Astrocyte (in vitro differentiated cells and primary cell): ENCODE measurements around the gene ISCU. TPM values are rescaled to one million over a fixed set of nuclear protein-coding genes. Genes with fewer than 3 reads are reported as not detected.

Source experiments
- DNase-seq: peaks from one replicate; pipeline ENCODE4 v3.0.0-alpha.2; 2010; ENCODE audit warnings: low read depth
- FAIRE-seq: peaks from 2 replicates; lab custom pipeline; 2011; peaks lifted over from hg19 to GRCh38; lab: Jason Lieb, UNC
- H2AFZ ChIP-seq: 2 replicates; pipeline ENCODE4 v1.6.0; 2012; ENCODE audit warnings: low read depth, low read length, inconsistent platforms
- H3K27ac ChIP-seq: 2 replicates; pipeline ENCODE4 v1.5.1; 2011; ENCODE audit warnings: low read depth, low read length, inconsistent platforms
- H3K27me3 ChIP-seq: 2 replicates; pipeline ENCODE4 v1.6.0; 2011; ENCODE audit warnings: low read length, inconsistent platforms; ENCODE audit not compliant: insufficient read depth
- H3K36me3 ChIP-seq: 2 replicates; pipeline ENCODE4 v1.5.1; 2011; ENCODE audit warnings: low read length, inconsistent platforms; ENCODE audit not compliant: insufficient read depth
- H3K4me1 ChIP-seq: 2 replicates; pipeline ENCODE4 v1.5.1; 2011; ENCODE audit warnings: low read length, inconsistent platforms; ENCODE audit not compliant: insufficient read depth
- H3K4me2 ChIP-seq: 2 replicates; pipeline ENCODE4 v1.6.0; 2012; ENCODE audit warnings: low read length, inconsistent platforms
- H3K4me3 ChIP-seq: 2 replicates; pipeline ENCODE4 v1.5.1; 2011; ENCODE audit warnings: low read depth, mild to moderate bottlenecking, low read length, inconsistent platforms; ENCODE audit not compliant: insufficient read depth
- H3K79me2 ChIP-seq: 2 replicates; pipeline ENCODE4 v1.6.0; 2012; ENCODE audit warnings: mild to moderate bottlenecking, low read length, inconsistent platforms; ENCODE audit not compliant: insufficient read depth
- H3K9ac ChIP-seq: 2 replicates; pipeline ENCODE4 v1.6.0; 2012; ENCODE audit warnings: mild to moderate bottlenecking, low read length, inconsistent platforms
- H3K9me3 ChIP-seq: 2 replicates; pipeline ENCODE4 v1.5.1; 2012; ENCODE audit warnings: low read depth, mild to moderate bottlenecking, low read length, inconsistent platforms; ENCODE audit not compliant: insufficient read depth
- H4K20me1 ChIP-seq: 2 replicates; pipeline ENCODE4 v1.6.0; 2012; ENCODE audit warnings: low read length, inconsistent platforms; ENCODE audit not compliant: insufficient read depth
- H3K27ac Mint-ChIP-seq: one replicate; pipeline ENCODE4 v1.8.0; 2021; ENCODE audit warnings: mild to moderate bottlenecking, mixed read lengths; ENCODE audit not compliant: unreplicated experiment
- H3K27me3 Mint-ChIP-seq: one replicate; pipeline ENCODE4 v1.8.0; 2021; ENCODE audit warnings: low read depth, mixed read lengths; ENCODE audit not compliant: unreplicated experiment
- H3K36me3 Mint-ChIP-seq: one replicate; pipeline ENCODE4 v1.8.0; 2021; ENCODE audit warnings: low read depth, mixed read lengths; ENCODE audit not compliant: unreplicated experiment
- H3K4me1 Mint-ChIP-seq: one replicate; pipeline ENCODE4 v1.8.0; 2021; ENCODE audit warnings: low read depth, mixed read lengths; ENCODE audit not compliant: unreplicated experiment
- H3K4me3 Mint-ChIP-seq: one replicate; pipeline ENCODE4 v1.8.0; 2021; ENCODE audit warnings: mild to moderate bottlenecking, moderate library complexity, mixed read lengths; ENCODE audit not compliant: unreplicated experiment
- H3K9me3 Mint-ChIP-seq: one replicate; pipeline ENCODE4 v1.8.0; 2021; ENCODE audit warnings: mild to moderate bottlenecking, mixed read lengths; ENCODE audit not compliant: unreplicated experiment
- EZH2 ChIP-seq: IDR thresholded peaks from 2 replicates; pipeline ENCODE4 v1.6.1; 2012; ENCODE audit warnings: mild to moderate bottlenecking, low read length, inconsistent platforms; ENCODE audit not compliant: insufficient read depth
- total RNA-seq: library from RNA; stranded (reverse); gene quantifications from 2 replicates; pipeline ENCODE4 v1.2.1, GENCODE V29; 2021
- TF ChIP-seq, protein P1 (sequence below): IDR thresholded peaks from 2 replicates; pipeline ENCODE4 v1.5.1; 2011; ENCODE audit warnings: low read depth, mild to moderate bottlenecking, inconsistent platforms, low read length, moderate library complexity; ENCODE audit not compliant: insufficient read depth

Gene ISCU
- total RNA-seq, 1 donor from 2014 or later = 124 TPM

DNA sequence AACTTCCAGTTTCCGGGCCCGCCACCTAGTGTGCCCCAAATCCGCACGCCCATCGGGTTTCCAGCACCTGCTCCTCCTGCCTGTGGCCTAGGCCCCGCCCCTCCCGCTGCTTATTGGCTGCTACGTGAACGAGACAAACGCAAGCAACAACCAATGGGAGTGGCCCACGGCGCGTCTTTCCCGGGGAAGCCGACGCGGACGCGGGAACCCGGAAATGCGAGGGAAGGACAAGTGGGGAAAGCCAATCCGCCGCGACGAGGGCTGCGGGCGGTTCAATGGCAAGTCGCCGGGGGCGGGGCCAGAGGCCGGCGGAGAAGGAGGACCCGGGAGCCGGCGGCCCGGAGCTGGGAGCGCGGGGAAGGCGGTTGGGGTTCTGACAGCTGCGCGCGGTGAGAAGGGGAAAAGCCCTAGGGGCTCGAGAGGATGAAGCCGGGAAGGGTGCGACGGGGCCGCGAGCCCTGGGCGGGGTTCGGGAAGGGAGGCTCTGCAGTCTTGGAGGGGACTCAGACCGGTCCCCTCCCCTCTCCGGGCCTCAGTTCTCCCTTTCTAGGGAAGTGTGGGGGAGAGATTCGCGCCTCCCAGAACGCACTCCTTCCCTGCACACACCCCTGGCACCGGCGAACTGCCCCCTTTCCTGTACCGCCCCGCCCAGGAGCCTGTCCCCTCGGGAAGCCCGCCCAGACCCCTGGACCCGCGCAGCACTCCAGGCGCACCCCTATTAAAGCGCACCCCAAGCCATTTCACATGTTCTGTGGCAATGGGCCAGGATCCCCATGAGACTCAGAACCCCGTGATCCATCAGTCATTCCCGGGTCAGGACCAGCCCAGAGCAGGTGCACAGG, 47.2 kb upstream of the ISCU start, which contains the start of gene FICD:
Gene FICD, plus strand, starts transcription at position 305 of the 842 bp plus-strand sequence. CDS start 1,696 bp downstream, outside the sequence.
- Histone ChIP-seq H3K27ac (peak within 1 kb of the TSS; percentile 70), H3K9me3 (no peaks in the 10 kb centered on the region), H3K79me2 (peaks cover 20% of the 10 kb centered on the region), H3K36me3 (peaks cover 15% of the 10 kb centered on the region), H3K4me2 (peak within 1 kb of the TSS; percentile 98), H2AFZ (peak within 1 kb of the TSS; percentile 76), H3K27me3 (no peaks in the 10 kb centered on the region), H4K20me1 (peaks cover 34% of the 10 kb centered on the region), H3K4me1 (peaks cover 7% of the 10 kb centered on the region), H3K4me3 (peak within 1 kb of the TSS; percentile 81), H3K9ac (peak within 1 kb of the TSS; percentile 93)
- Mint-ChIP-seq H3K36me3 (peaks cover 22% of the 10 kb centered on the region), H3K27me3 (no peaks in the 10 kb centered on the region), H3K4me1 (no peaks in the 10 kb centered on the region), H3K4me3 (peak within 1 kb of the TSS; percentile 90), H3K9me3 (no peaks in the 10 kb centered on the region), H3K27ac (peak within 1 kb of the TSS; percentile 75)
- no peak for FAIRE-seq
- peak; percentile 93 for DNase-seq
- TF ChIP-seq, protein P1, sequence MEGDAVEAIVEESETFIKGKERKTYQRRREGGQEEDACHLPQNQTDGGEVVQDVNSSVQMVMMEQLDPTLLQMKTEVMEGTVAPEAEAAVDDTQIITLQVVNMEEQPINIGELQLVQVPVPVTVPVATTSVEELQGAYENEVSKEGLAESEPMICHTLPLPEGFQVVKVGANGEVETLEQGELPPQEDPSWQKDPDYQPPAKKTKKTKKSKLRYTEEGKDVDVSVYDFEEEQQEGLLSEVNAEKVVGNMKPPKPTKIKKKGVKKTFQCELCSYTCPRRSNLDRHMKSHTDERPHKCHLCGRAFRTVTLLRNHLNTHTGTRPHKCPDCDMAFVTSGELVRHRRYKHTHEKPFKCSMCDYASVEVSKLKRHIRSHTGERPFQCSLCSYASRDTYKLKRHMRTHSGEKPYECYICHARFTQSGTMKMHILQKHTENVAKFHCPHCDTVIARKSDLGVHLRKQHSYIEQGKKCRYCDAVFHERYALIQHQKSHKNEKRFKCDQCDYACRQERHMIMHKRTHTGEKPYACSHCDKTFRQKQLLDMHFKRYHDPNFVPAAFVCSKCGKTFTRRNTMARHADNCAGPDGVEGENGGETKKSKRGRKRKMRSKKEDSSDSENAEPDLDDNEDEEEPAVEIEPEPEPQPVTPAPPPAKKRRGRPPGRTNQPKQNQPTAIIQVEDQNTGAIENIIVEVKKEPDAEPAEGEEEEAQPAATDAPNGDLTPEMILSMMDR = no peak
- no peak for TF ChIP-seq EZH2

DNA sequence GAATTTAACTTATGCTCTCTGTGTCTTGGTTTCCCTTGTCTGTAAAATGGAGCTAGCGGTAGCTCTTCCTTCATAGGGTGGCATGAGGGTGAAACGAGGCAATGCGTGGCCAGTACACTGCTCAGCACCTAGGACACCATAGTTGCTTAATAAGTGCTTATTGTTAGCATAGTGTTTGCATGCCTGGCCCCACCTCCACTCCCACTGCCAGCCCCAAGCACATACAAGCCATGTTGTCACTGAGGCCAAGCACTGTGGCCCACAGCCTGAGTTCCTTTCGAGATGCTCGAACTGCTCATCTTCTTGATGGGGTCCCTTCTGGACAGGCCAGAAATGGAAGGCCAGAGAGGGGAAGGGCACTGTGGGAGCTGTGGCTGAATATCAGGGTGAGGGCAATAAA, 46.5 kb upstream of the ISCU start:
- Histone ChIP-seq H3K36me3 (peaks cover 22% of the 10 kb centered on the region), H3K9me3 (no peaks in the 10 kb centered on the region), H3K27me3 (no peaks in the 10 kb centered on the region), H3K4me1 (peaks cover 7% of the 10 kb centered on the region), H3K9ac (peak overlapping the region; percentile 93), H3K4me3 (peak overlapping the region; percentile 81), H3K79me2 (peaks cover 22% of the 10 kb centered on the region), H4K20me1 (peaks cover 38% of the 10 kb centered on the region), H3K4me2 (peak overlapping the region; percentile 98), H2AFZ (no peak overlapping the region), H3K27ac (peak overlapping the region; percentile 70)
- no peak for FAIRE-seq
- no peaks in the 10 kb centered on the region for H3K9me3 Mint-ChIP-seq
- peak overlapping the region; percentile 90 for H3K4me3 Mint-ChIP-seq
- H3K27me3 Mint-ChIP-seq = no peaks in the 10 kb centered on the region
- H3K4me1 Mint-ChIP-seq = no peaks in the 10 kb centered on the region
- no peak overlapping the region for H3K27ac Mint-ChIP-seq
- TF ChIP-seq, protein P1 = no peak
- no peak for TF ChIP-seq EZH2
- peaks cover 24% of the 10 kb centered on the region for H3K36me3 Mint-ChIP-seq
- no peak for DNase-seq
